Smooth muscle cell (in vitro differentiated cells): ENCODE measurements around the gene GJB5. TPM values are rescaled to one million over a fixed set of nuclear protein-coding genes. Genes with fewer than 3 reads are reported as not detected.

Source experiments
- DNase-seq: peaks from one replicate; lab custom pipeline; 2025; ENCODE audit not compliant: unreplicated experiment; lab: John Stamatoyannopoulos, UW
- H2AFZ ChIP-seq: fragments of 200-600 bp; sonication (generic); 2 replicates; pipeline ENCODE4 v1.6.0; 2016; ENCODE audit warnings: antibody characterized with exemption, low read depth, mild to moderate bottlenecking
- H3F3A ChIP-seq: fragments of 200-600 bp; sonication (generic); 2 replicates; pipeline ENCODE4 v1.6.0; 2017; ENCODE audit warnings: antibody characterized with exemption, low read depth
- H3K27ac ChIP-seq: fragments of 200-600 bp; sonication (generic); 2 replicates; pipeline ENCODE4 v1.5.1; 2016; ENCODE audit warnings: low read depth, mild to moderate bottlenecking
- H3K27me3 ChIP-seq: fragments of 200-600 bp; sonication (generic); 2 replicates; pipeline ENCODE4 v1.6.1; 2016; ENCODE audit warnings: low read depth, mild to moderate bottlenecking
- H3K36me3 ChIP-seq: fragments of 200-600 bp; sonication (generic); 2 replicates; pipeline ENCODE4 v1.5.1; 2016; ENCODE audit warnings: low read depth
- H3K4me1 ChIP-seq: fragments of 200-600 bp; sonication (generic); 2 replicates; pipeline ENCODE4 v1.5.1; 2016; ENCODE audit warnings: low read depth
- H3K4me2 ChIP-seq: fragments of 200-600 bp; sonication (generic); 2 replicates; pipeline ENCODE4 v1.6.0; 2016; ENCODE audit warnings: mild to moderate bottlenecking
- H3K4me3 ChIP-seq: fragments of 200-600 bp; sonication (generic); 2 replicates; pipeline ENCODE4 v1.5.1; 2016; ENCODE audit warnings: mild to moderate bottlenecking
- H3K79me2 ChIP-seq: fragments of 200-600 bp; sonication (generic); 2 replicates; pipeline ENCODE4 v1.6.0; 2016; ENCODE audit warnings: low read depth, mild to moderate bottlenecking
- H3K9ac ChIP-seq: fragments of 200-600 bp; sonication (generic); 2 replicates; pipeline ENCODE4 v1.6.0; 2016; ENCODE audit warnings: low read depth
- H3K9me3 ChIP-seq: fragments of 200-600 bp; sonication (generic); replicated peaks from 2 replicates; pipeline ENCODE4 v1.5.1; 2016; ENCODE audit warnings: low read depth
- H4K20me1 ChIP-seq: fragments of 200-600 bp; sonication (generic); 2 replicates; pipeline ENCODE4 v1.6.0; 2016; ENCODE audit warnings: low read depth
- WGBS: methylation state at CpG from one replicate; pipeline ENCODE4 v1.1.7; 2016; ENCODE audit warnings: low lambda C conversion rate; 5-methylcytosine and 5-hydroxymethylcytosine counted together
- polyA plus RNA-seq: library from polyadenylated mRNA; unstranded; fragments of >200 nt; fragmentation: Nextera tagmentation; extraction: Ambion mirVana; gene quantifications from 2 replicates; pipeline ENCODE4 v1.2.1, GENCODE V29; 2016
- total RNA-seq: library from RNA; depleted of rRNA; stranded (reverse); fragments of >200 nt; gene quantifications from 2 replicates; pipeline ENCODE4 v1.2.3, GENCODE V29; 2014
- TF ChIP-seq, protein P1 (sequence below): fragments of 200-600 bp; sonication (generic); IDR thresholded peaks from 2 replicates; pipeline ENCODE4 v1.5.1; 2017; ENCODE audit warnings: borderline replicate concordance, mild to moderate bottlenecking, antibody characterized with exemption; ENCODE audit not compliant: insufficient read depth, poor library complexity, severe bottlenecking

Gene GJB5
- total and polyA plus RNA-seq, 2 experiments from 2014 or later: 2.5 to 8.8 TPM

DNA sequence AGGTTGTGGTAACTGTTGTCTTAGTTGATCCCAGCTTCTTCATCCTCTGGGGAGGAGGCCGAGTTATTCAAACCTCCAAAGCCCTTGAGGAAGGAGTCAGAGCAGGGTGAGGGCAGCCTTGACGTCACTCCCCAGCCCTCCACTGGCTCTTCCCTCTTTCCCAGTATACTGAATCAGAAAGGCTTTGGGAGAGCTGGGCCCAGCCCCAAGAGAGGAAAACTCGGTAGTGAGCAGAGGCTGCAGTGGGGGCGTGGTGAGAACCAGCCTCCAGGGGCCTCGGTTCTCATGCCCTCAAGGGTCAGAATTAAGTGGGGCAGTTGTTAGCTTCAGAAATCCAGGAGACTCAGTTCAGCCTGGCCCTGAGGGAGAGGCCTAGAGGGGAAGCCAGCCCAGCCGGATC lies 36.1 kb downstream of the GJB5 start:
- Histone ChIP-seq H3K27me3 (peaks cover 26% of the 10 kb centered on the region), H3K79me2 (no peaks in the 10 kb centered on the region), H3K4me3 (no peak overlapping the region), H3K9ac (no peak overlapping the region), H3K9me3 (no peaks in the 10 kb centered on the region), H4K20me1 (no peaks in the 10 kb centered on the region), H3K36me3 (no peaks in the 10 kb centered on the region), H2AFZ (no peak overlapping the region), H3K4me1 (no peaks in the 10 kb centered on the region), H3K4me2 (no peak overlapping the region), H3F3A (no peaks in the 10 kb centered on the region), H3K27ac (no peak overlapping the region)
- whole genome bisulfite sequencing: 86% methylated on average over 6 of the region's 6 CpGs
- TF ChIP-seq, protein P1, sequence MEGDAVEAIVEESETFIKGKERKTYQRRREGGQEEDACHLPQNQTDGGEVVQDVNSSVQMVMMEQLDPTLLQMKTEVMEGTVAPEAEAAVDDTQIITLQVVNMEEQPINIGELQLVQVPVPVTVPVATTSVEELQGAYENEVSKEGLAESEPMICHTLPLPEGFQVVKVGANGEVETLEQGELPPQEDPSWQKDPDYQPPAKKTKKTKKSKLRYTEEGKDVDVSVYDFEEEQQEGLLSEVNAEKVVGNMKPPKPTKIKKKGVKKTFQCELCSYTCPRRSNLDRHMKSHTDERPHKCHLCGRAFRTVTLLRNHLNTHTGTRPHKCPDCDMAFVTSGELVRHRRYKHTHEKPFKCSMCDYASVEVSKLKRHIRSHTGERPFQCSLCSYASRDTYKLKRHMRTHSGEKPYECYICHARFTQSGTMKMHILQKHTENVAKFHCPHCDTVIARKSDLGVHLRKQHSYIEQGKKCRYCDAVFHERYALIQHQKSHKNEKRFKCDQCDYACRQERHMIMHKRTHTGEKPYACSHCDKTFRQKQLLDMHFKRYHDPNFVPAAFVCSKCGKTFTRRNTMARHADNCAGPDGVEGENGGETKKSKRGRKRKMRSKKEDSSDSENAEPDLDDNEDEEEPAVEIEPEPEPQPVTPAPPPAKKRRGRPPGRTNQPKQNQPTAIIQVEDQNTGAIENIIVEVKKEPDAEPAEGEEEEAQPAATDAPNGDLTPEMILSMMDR: no peak
- no peak for DNase-seq

- no peaks in the 10 kb centered on the region for H3K79me2 ChIP-seq
- WGBS: 70% methylated on average over 10 of the region's 10 CpGs
- no peaks in the 10 kb centered on the region for H3F3A ChIP-seq
These were observed 37.6 kb downstream of the GJB5 start for GRCh38 chr1:34792424-34792823.

GRCh38 chr1:34792868-34793727 lies 38.3 kb downstream of the GJB5 start, which contains the start of gene GJA4:
Gene GJA4 (plus strand): TSS chr1:34792999. CDS start chr1:34794214, 1,215 bp downstream.
- H3K27ac ChIP-seq: no peak within 1 kb of the TSS
- no peaks in the 10 kb centered on the region for H3K9me3 ChIP-seq
- no peak within 1 kb of the TSS for H3K9ac ChIP-seq
- no peaks in the 10 kb centered on the region for H3K79me2 ChIP-seq
- no peaks in the 10 kb centered on the region for H3F3A ChIP-seq
- H3K4me1 ChIP-seq: no peaks in the 10 kb centered on the region
- peak within 1 kb of the TSS; percentile 44 for H3K4me2 ChIP-seq
- WGBS: 21% methylated on average over 29 of the region's 45 CpGs
- no peak within 1 kb of the TSS for H3K4me3 ChIP-seq
- DNase-seq: no peak
- no peak within 1 kb of the TSS for H2AFZ ChIP-seq
- H4K20me1 ChIP-seq: no peaks in the 10 kb centered on the region
- H3K36me3 ChIP-seq: no peaks in the 10 kb centered on the region
- TF ChIP-seq, protein P1: no peak
- peaks cover 26% of the 10 kb centered on the region for H3K27me3 ChIP-seq

More at GRCh38 chr1:34792424-34792823, 37.6 kb downstream of the GJB5 start:
- Histone ChIP-seq H3K4me1 (no peaks in the 10 kb centered on the region), H3K36me3 (no peaks in the 10 kb centered on the region), H2AFZ (no peak overlapping the region), H4K20me1 (no peaks in the 10 kb centered on the region), H3K9me3 (no peaks in the 10 kb centered on the region), H3K27me3 (peaks cover 26% of the 10 kb centered on the region), H3K9ac (no peak overlapping the region), H3K4me2 (no peak overlapping the region), H3K4me3 (no peak overlapping the region), H3K27ac (no peak overlapping the region)
- no peak for DNase-seq
- TF ChIP-seq, protein P1: no peak
